H1 (cell line): ENCODE results near the gene RGS14.
"Not testable (repeated sequence)": the region's sequence is repeated elsewhere in the genome, so short reads cannot be mapped to it uniquely, and the experiment has no call there.

Experiments
- ATF2 ChIP-seq: IDR thresholded peaks from 2 replicates; pipeline ENCODE4 v1.6.1; 2012; ENCODE audit warnings: low read length, inconsistent platforms
- CHD2 ChIP-seq: IDR thresholded peaks from 2 replicates; pipeline ENCODE4 v1.6.1; 2012; ENCODE audit warnings: low read length, improper control_type of control experiment
- CTCF ChIP-seq, 3 experiments: IDR thresholded peaks; 1 replicate in 2 of 3; 2 replicates in 1 of 3; pipeline versions ENCODE4 v1.5.1 to v1.6.1; 2011; ENCODE audit warnings: low read length in 3 of 3, mild to moderate bottlenecking in 3 of 3, inconsistent platforms in 2 of 3, low read depth in 1 of 3, moderate library complexity in 1 of 3; ENCODE audit not compliant: insufficient read depth in 1 of 3; ENCODE audit errors: control extremely low read depth in 1 of 3
- HDAC6 ChIP-seq: IDR thresholded peaks from one replicate; pipeline ENCODE4 v1.7.1; 2012; ENCODE audit warnings: low read depth, mild to moderate bottlenecking, inconsistent platforms, low read length, moderate library complexity
- POU5F1 ChIP-seq: IDR thresholded peaks from 2 replicates; pipeline ENCODE4 v1.6.1; 2011; ENCODE audit warnings: low read depth, mild to moderate bottlenecking, low read length, moderate library complexity
- RXRA ChIP-seq: IDR thresholded peaks from 2 replicates; pipeline ENCODE4 v1.6.1; 2011; ENCODE audit warnings: low read depth, mild to moderate bottlenecking, low read length, moderate library complexity; ENCODE audit not compliant: insufficient read depth

GRCh38 chr5:177343000-177343399, 14.7 kb upstream of the RGS14 start:
- not testable (repeated sequence) for TF ChIP-seq POU5F1; ATF2; CTCF (IDR thresholded peaks at IDR 0.05; ENCODE audit: control extremely low read depth in 1 of 3, insufficient read depth in 1 of 3, low read depth in 1 of 3, low read length in 3 of 3); RXRA; HDAC6; CHD2
